Caco-2 (cell line): Measurements from ENCODE around the gene FBLN1. TPM values are rescaled to one million over a fixed set of nuclear protein-coding genes. Genes with fewer than 3 reads are reported as not detected.

Experiments used
- BruUV-seq: library from RNA; stranded (reverse); fragments of 400-500 nt; replicated peaks from 2 replicates; lab custom pipeline; 2021; lab: Mats Ljungman, UMichigan
- CTCF ChIA-PET: fragments of 300-600 bp; sonication (Branson Sonifier 250); formaldehyde crosslinking; loops from one replicate; lab custom pipeline; 2022; ENCODE audit warnings: antibody characterized with exemption; lab: Charles Lee
- POLR2A ChIA-PET: fragments of 300-600 bp; sonication (Branson Sonifier 250); formaldehyde crosslinking; loops from one replicate; lab custom pipeline; 2022; ENCODE audit warnings: antibody characterized with exemption; lab: Charles Lee
- DNase-seq, 2 experiments: peaks; one replicate each; pipeline versions ENCODE4 v3.0.0 to v3.0.0-alpha.2; 2020 to 2022
- H3K27me3 ChIP-seq: replicated peaks from 2 replicates; pipeline ENCODE4 v1.6.0; 2011; ENCODE audit warnings: low read length; ENCODE audit not compliant: control insufficient read depth, insufficient read depth
- H3K36me3 ChIP-seq: 2 replicates; pipeline ENCODE4 v1.5.1; 2011; ENCODE audit warnings: low read length; ENCODE audit not compliant: control insufficient read depth, insufficient read depth
- H3K4me1 ChIP-seq: fragments of 250-450 bp; sonication (Bioruptor Pico); 2 replicates; pipeline ENCODE4 v1.5.1; 2020; ENCODE audit warnings: mild to moderate bottlenecking
- H3K4me3 ChIP-seq: 2 replicates; pipeline ENCODE4 v1.5.1; 2011; ENCODE audit warnings: low read depth, mild to moderate bottlenecking, control low read depth, low read length
- H3K9me3 ChIP-seq: fragments of 250-450 bp; sonication (Bioruptor Pico); 2 replicates; pipeline ENCODE4 v1.5.1; 2020; ENCODE audit warnings: mild to moderate bottlenecking, moderate library complexity
- H3K27ac Mint-ChIP-seq: one replicate; pipeline ENCODE4 v1.8.0; 2022; ENCODE audit warnings: mixed read lengths; ENCODE audit not compliant: unreplicated experiment
- H3K27me3 Mint-ChIP-seq: one replicate; pipeline ENCODE4 v1.8.0; 2022; ENCODE audit warnings: mixed read lengths; ENCODE audit not compliant: insufficient read depth, unreplicated experiment
- H3K36me3 Mint-ChIP-seq: one replicate; pipeline ENCODE4 v1.8.0; 2022; ENCODE audit warnings: mild to moderate bottlenecking, mixed read lengths; ENCODE audit not compliant: insufficient read depth, unreplicated experiment
- H3K4me1 Mint-ChIP-seq: one replicate; pipeline ENCODE4 v1.8.0; 2022; ENCODE audit warnings: low read depth, mixed read lengths; ENCODE audit not compliant: unreplicated experiment
- H3K4me3 Mint-ChIP-seq: one replicate; pipeline ENCODE4 v1.8.0; 2022; ENCODE audit warnings: mild to moderate bottlenecking, moderate library complexity, mixed read lengths; ENCODE audit not compliant: unreplicated experiment
- H3K9me3 Mint-ChIP-seq: one replicate; pipeline ENCODE4 v1.8.0; 2022; ENCODE audit warnings: mixed read lengths; ENCODE audit not compliant: unreplicated experiment
- intact Hi-C: fragments of 100-400 bp; cut with micrococcal nuclease; formaldehyde crosslinking; loops from one replicate; pipeline ENCODE4 v1.10.0; 2022; ENCODE audit not compliant: unreplicated experiment
- total RNA-seq: library from RNA; stranded (reverse); gene quantifications from 2 replicates; pipeline ENCODE4 v1.2.3, GENCODE V29; 2022
- TF ChIP-seq, protein P1 (sequence below), 2 experiments: fragments of 200-600 bp in 1 of 2; IDR thresholded peaks; 1 replicate in 1 of 2; 2 replicates in 1 of 2; pipeline versions ENCODE4 v1.5.1 to v1.8.0; 2011 to 2022; ENCODE audit warnings: antibody characterized with exemption in 1 of 2, control low read depth in 1 of 2, inconsistent platforms in 1 of 2, low read depth in 1 of 2, low read length in 1 of 2, mild to moderate bottlenecking in 1 of 2, moderate library complexity in 1 of 2; ENCODE audit not compliant: insufficient read depth in 1 of 2, severe bottlenecking in 1 of 2, unreplicated experiment in 1 of 2

FBLN1 gene
- total RNA-seq, 1 experiment from 2014 or later, result 519 TPM

DNA sequence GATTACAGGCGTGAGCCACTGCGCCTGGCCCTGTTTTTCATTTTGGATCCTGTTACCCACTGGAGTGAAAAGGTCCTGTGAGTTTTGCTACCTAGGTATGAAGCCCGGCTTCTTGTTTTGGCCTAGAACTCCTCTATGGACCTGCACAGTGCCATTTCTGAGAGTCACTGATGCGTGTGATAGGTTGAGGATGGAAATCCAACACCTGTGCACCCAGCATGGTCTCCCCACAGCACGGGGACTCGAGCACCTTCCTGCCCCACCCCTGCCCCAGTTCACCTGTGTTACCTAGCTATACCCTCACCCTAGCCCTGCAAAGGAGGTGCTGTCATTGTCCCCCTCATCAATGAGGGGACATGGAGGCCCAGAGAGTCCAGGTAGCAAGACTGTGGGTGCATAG, 5.1 kb downstream of the FBLN1 start:
- intact Hi-C loops, result no loop called here
- POLR2A ChIA-PET, result no interaction called here

DNA sequence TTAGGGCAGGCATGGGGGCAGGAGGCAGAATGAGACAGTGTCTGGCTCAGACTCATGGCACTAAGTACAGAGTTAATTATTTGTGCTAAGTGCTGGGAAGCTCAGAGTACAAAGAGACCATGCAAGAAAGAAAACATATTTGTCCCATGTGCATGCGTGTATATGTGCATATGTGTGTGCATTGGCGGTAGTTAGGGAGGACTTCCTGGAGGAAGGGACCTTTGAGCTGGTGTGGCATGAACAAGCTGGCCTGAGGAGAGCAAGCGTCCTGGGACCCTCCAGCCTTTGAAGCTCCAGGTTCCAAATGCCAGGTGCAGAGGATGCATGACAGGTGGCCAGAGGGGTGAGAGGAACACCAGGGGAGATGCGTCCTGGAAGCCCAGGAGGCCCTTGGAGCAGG, 6.1 kb downstream of the FBLN1 start:
- no peaks in the 10 kb centered on the region for H3K9me3 ChIP-seq
- Mint-ChIP-seq H3K4me3 (no peak overlapping the region), H3K36me3 (peaks cover 66% of the 10 kb centered on the region), H3K27ac (peak overlapping the region; percentile 25), H3K4me1 (peaks cover 16% of the 10 kb centered on the region), H3K9me3 (no peaks in the 10 kb centered on the region), H3K27me3 (no peaks in the 10 kb centered on the region)
- no TSS peak for BruUV-seq
- DNase-seq, result no peak
- ChIA-PET CTCF (no interaction called here), POLR2A (interaction anchor here (0.5 kb wide), 1 partner anchor 13 kb away, joined by 3 read pairs; no protein-coding TSS in a partner anchor)
- TF ChIP-seq, protein P1, sequence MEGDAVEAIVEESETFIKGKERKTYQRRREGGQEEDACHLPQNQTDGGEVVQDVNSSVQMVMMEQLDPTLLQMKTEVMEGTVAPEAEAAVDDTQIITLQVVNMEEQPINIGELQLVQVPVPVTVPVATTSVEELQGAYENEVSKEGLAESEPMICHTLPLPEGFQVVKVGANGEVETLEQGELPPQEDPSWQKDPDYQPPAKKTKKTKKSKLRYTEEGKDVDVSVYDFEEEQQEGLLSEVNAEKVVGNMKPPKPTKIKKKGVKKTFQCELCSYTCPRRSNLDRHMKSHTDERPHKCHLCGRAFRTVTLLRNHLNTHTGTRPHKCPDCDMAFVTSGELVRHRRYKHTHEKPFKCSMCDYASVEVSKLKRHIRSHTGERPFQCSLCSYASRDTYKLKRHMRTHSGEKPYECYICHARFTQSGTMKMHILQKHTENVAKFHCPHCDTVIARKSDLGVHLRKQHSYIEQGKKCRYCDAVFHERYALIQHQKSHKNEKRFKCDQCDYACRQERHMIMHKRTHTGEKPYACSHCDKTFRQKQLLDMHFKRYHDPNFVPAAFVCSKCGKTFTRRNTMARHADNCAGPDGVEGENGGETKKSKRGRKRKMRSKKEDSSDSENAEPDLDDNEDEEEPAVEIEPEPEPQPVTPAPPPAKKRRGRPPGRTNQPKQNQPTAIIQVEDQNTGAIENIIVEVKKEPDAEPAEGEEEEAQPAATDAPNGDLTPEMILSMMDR (IDR thresholded peaks at IDR 0.05; ENCODE audit: insufficient read depth in 1 of 2, low read depth in 1 of 2, low read length in 1 of 2, severe bottlenecking in 1 of 2, unreplicated experiment in 1 of 2), result no peak
- no peak overlapping the region for H3K4me3 ChIP-seq
- no peaks in the 10 kb centered on the region for H3K27me3 ChIP-seq
- 0 out of 2 replicates have a peak, but pooled peaks cover 6% of the 10 kb centered on the region for H3K4me1 ChIP-seq
- intact Hi-C loops, result no loop called here
- no peaks in the 10 kb centered on the region; the same call in 1 of the 2 replicates for H3K36me3 ChIP-seq

More for the DNA sequence above, 5.1 kb downstream of the FBLN1 start:
- Histone ChIP-seq H3K27me3 (no peaks in the 10 kb centered on the region), H3K4me1 (0 out of 2 replicates have a peak, but pooled peaks cover 6% of the 10 kb centered on the region), H3K4me3 (no peak overlapping the region), H3K9me3 (no peaks in the 10 kb centered on the region), H3K36me3 (no peaks in the 10 kb centered on the region; the same call in 1 of the 2 replicates)
- Mint-ChIP-seq H3K9me3 (no peaks in the 10 kb centered on the region), H3K27me3 (no peaks in the 10 kb centered on the region), H3K27ac (no peak overlapping the region), H3K4me3 (no peak overlapping the region), H3K4me1 (peaks cover 16% of the 10 kb centered on the region), H3K36me3 (peaks cover 59% of the 10 kb centered on the region)
- no peak for DNase-seq
- CTCF ChIA-PET, result interaction anchor here (0.6 kb wide), 1 partner anchor 39 kb away, joined by 4 read pairs; no protein-coding TSS in a partner anchor
- TF ChIP-seq, protein P1 (IDR thresholded peaks at IDR 0.05; ENCODE audit: insufficient read depth in 1 of 2, low read depth in 1 of 2, low read length in 1 of 2, severe bottlenecking in 1 of 2, unreplicated experiment in 1 of 2), result no peak
- BruUV-seq, result no TSS peak

DNA sequence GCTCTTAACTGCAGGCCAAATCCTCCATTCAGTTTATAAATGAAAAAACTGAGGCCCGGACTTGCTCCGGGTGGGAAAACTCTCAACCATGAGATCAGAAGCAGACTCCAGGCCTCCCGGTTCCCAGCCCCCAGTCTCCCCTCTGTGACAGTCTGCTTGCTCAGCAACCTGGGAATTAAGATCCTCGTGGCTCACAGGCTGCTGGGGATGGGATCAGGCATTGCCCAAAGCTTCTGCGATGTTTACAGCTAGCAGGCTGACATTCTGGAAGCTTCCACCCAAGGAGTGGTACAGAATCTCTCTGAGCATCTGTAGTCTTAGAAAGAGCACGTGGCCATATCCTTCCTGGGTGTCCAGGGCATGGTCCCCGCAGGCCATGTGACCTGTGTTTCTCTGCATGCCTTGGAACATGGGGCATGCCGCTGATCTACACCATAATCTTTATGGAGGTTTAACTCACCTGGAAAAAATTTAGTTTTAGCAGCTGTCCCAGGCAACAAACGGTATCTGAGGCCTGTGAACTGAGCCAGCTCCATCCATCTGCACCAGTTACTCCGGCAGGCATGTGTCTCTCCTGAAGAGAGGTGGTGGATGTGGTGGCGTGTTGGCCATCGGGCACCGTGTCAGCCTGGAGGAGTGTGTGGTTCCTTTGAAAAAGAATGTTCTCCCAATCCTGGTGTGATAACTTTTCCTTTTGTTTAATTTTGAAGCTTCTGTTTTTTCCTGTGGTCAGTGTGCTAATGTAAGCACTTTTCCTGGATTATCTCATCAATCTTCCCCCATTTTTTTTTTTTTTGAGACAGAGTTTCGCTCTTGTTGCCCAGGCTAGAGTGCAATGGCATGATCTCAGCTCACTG, 7.9 kb downstream of the FBLN1 start:
- Mint-ChIP-seq H3K27ac (peak overlapping the region; percentile 29), H3K9me3 (no peaks in the 10 kb centered on the region), H3K4me1 (peaks cover 12% of the 10 kb centered on the region), H3K4me3 (no peak overlapping the region), H3K27me3 (no peaks in the 10 kb centered on the region), H3K36me3 (peaks cover 74% of the 10 kb centered on the region)
- Histone ChIP-seq H3K9me3 (no peaks in the 10 kb centered on the region), H3K27me3 (no peaks in the 10 kb centered on the region), H3K4me3 (no peak overlapping the region), H3K36me3 (no peaks in the 10 kb centered on the region; the same call in 1 of the 2 replicates), H3K4me1 (0 out of 2 replicates have a peak, but pooled peaks cover 6% of the 10 kb centered on the region)
- ChIA-PET CTCF (no interaction called here), POLR2A (no interaction called here)
- BruUV-seq, result no TSS peak
- intact Hi-C loops, result no loop called here
- TF ChIP-seq, protein P1 (IDR thresholded peaks at IDR 0.05; ENCODE audit: insufficient read depth in 1 of 2, low read depth in 1 of 2, low read length in 1 of 2, severe bottlenecking in 1 of 2, unreplicated experiment in 1 of 2), result no peak
- no peak for DNase-seq
